CD14-positive monocyte (primary cell): Measurements from ENCODE around the gene SEMA3C. TPM values are rescaled to one million over a fixed set of nuclear protein-coding genes. Genes with fewer than 3 reads are reported as not detected.

Experiments
- DNase-seq, 3 donors: peaks; one replicate each; pipeline ENCODE4 v3.0.0-alpha.2; 2011 to 2022
- H2AFZ ChIP-seq: 2 replicates; pipeline ENCODE4 v1.6.0; 2012; ENCODE audit warnings: mild to moderate bottlenecking, low read depth, low read length, inconsistent platforms; ENCODE audit not compliant: insufficient read depth, poor library complexity, severe bottlenecking
- H3K27ac ChIP-seq, 2 donors: 1 replicate in 1 of 2; 2 replicates in 1 of 2; pipeline ENCODE4 v1.5.1; 2012 to 2013; ENCODE audit warnings: low read length in 2 of 2, control low read depth in 1 of 2, inconsistent platforms in 1 of 2, low read depth in 1 of 2, mild to moderate bottlenecking in 1 of 2
- H3K27me3 ChIP-seq, 2 donors: one replicate each; pipeline versions ENCODE4 v1.6.0 to v1.6.1; 2011 to 2013; ENCODE audit warnings: low read length in 2 of 2; ENCODE audit not compliant: control insufficient read depth in 2 of 2, insufficient read depth in 2 of 2
- H3K36me3 ChIP-seq, 2 donors: replicated peaks in 1 of 2; 1 replicate in 1 of 2; 2 replicates in 1 of 2; pipeline versions ENCODE4 v1.5.1 to v1.6.1; 2012 to 2013; ENCODE audit warnings: low read length in 2 of 2, control low read depth in 1 of 2, inconsistent platforms in 1 of 2, mild to moderate bottlenecking in 1 of 2; ENCODE audit not compliant: insufficient read depth in 2 of 2, control insufficient read depth in 1 of 2
- H3K4me1 ChIP-seq, 2 donors: 1 replicate in 1 of 2; 2 replicates in 1 of 2; pipeline versions ENCODE4 v1.5.1 to v1.6.1; 2012 to 2013; ENCODE audit warnings: low read length in 2 of 2, control low read depth in 1 of 2, inconsistent platforms in 1 of 2, mild to moderate bottlenecking in 1 of 2, moderate library complexity in 1 of 2; ENCODE audit not compliant: insufficient read depth in 2 of 2, control insufficient read depth in 1 of 2
- H3K4me2 ChIP-seq: replicated peaks from 2 replicates; pipeline ENCODE3; 2012; ENCODE audit warnings: low read length, moderate library complexity, mild to moderate bottlenecking; ENCODE audit not compliant: poor library complexity, severe bottlenecking; ENCODE audit errors: extremely low read depth
- H3K4me3 ChIP-seq, 3 experiments: fragments of 200-600 bp in 1 of 3; sonication (generic) in 1 of 3; replicated peaks in 1 of 3; 1 replicate in 2 of 3; 2 replicates in 1 of 3; pipeline ENCODE4 v1.5.1; 2011 to 2013; ENCODE audit warnings: low read length in 3 of 3, mild to moderate bottlenecking in 3 of 3, control low read depth in 2 of 3, low read depth in 2 of 3, inconsistent platforms in 1 of 3, moderate library complexity in 1 of 3
- H3K79me2 ChIP-seq: 2 replicates; pipeline ENCODE4 v1.6.0; 2012; ENCODE audit warnings: mild to moderate bottlenecking, control low read depth, inconsistent platforms, low read length, moderate library complexity; ENCODE audit not compliant: insufficient read depth
- H3K9ac ChIP-seq: 2 replicates; pipeline ENCODE4 v1.6.0; 2017; ENCODE audit warnings: low read length, mild to moderate bottlenecking; ENCODE audit not compliant: insufficient read depth, poor library complexity, severe bottlenecking
- H3K9me3 ChIP-seq, 2 donors: replicated peaks in 1 of 2; 1 replicate in 1 of 2; 2 replicates in 1 of 2; pipeline versions ENCODE4 v1.5.1 to v1.6.1; 2012 to 2013; ENCODE audit warnings: low read length in 2 of 2, control low read depth in 1 of 2; ENCODE audit not compliant: control insufficient read depth in 1 of 2, insufficient read depth in 1 of 2
- H4K20me1 ChIP-seq: 2 replicates; pipeline ENCODE4 v1.6.0; 2012; ENCODE audit warnings: mild to moderate bottlenecking, low read length, control low read depth, moderate library complexity; ENCODE audit not compliant: insufficient read depth
- H3K27ac Mint-ChIP-seq, 7 donors: one replicate each; pipeline ENCODE4 v1.8.0; 2020; ENCODE audit warnings: mild to moderate bottlenecking in 7 of 7, mixed read lengths in 7 of 7, moderate library complexity in 6 of 7, inconsistent platforms in 2 of 7
- H3K27me3 Mint-ChIP-seq, 3 donors: one replicate each; pipeline ENCODE4 v1.8.0; 2021 to 2022; ENCODE audit warnings: low read depth in 3 of 3, mild to moderate bottlenecking in 3 of 3, mixed read lengths in 3 of 3, moderate library complexity in 3 of 3, inconsistent platforms in 1 of 3
- H3K36me3 Mint-ChIP-seq, 2 donors: one replicate each; pipeline ENCODE4 v1.8.0; 2020; ENCODE audit warnings: mixed read lengths in 2 of 2, inconsistent platforms in 1 of 2, mild to moderate bottlenecking in 1 of 2
- H3K4me1 Mint-ChIP-seq: one replicate; pipeline ENCODE4 v1.8.0; 2020; ENCODE audit warnings: mild to moderate bottlenecking, mixed read lengths
- H3K4me3 Mint-ChIP-seq, 2 donors: one replicate each; pipeline ENCODE4 v1.8.0; 2020; ENCODE audit warnings: mild to moderate bottlenecking in 2 of 2, mixed read lengths in 2 of 2, moderate library complexity in 1 of 2
- H3K9me3 Mint-ChIP-seq, 7 donors: one replicate each; pipeline ENCODE4 v1.8.0; 2020 to 2022; ENCODE audit warnings: mixed read lengths in 7 of 7, mild to moderate bottlenecking in 6 of 7, moderate library complexity in 6 of 7, inconsistent platforms in 2 of 7
- CTCF ChIP-seq: fragments of 200-600 bp; IDR thresholded peaks from one replicate; pipeline ENCODE4 v1.8.0; 2022; ENCODE audit warnings: antibody characterized with exemption, mild to moderate bottlenecking
- WGBS: methylation state at CpG from one replicate; pipeline ENCODE4 v1.1.5; 2013; ENCODE audit warnings: missing lambda C conversion rate; ENCODE audit not compliant: insufficient coverage; 5-methylcytosine and 5-hydroxymethylcytosine counted together
- intact Hi-C, 2 donors: fragments of 100-400 bp; cut with micrococcal nuclease; formaldehyde crosslinking; loops; one replicate each; pipeline versions ENCODE4 v1.15.0 to v1.15.1; 2023
- polyA plus RNA-seq, 3 donors: library from polyadenylated mRNA; depleted of rRNA in 1 of 3; unstranded in 2 of 3; stranded (reverse) in 1 of 3; fragments of 300-500 nt in 2 of 3; fragments of >200 nt in 1 of 3; fragmentation: Illumina TruSeq in 2 of 3; gene quantifications; 1 replicate in 2 of 3; 2 replicates in 1 of 3; pipeline ENCODE4 v1.2.3, GENCODE V29; 2012 to 2021

Gene SEMA3C
- polyA plus RNA-seq, 3 donors = 7.2 to 14.1 (median 13.7) TPM

GRCh38 chr7:80840681-80841080 lies 78.2 kb downstream of the SEMA3C start:
- Mint-ChIP-seq H3K27ac (no peak overlapping the region), H3K27me3 (no peaks in the 10 kb centered on the region), H3K4me1 (peaks cover 24% of the 10 kb centered on the region), H3K36me3 (peaks cover 11 to 12% of the 10 kb centered on the region in 2 donors), H3K4me3 (no peak overlapping the region), H3K9me3 (peaks cover 0 to 2% (median 0%) of the 10 kb centered on the region in 7 donors)
- peaks cover 7 to 21% of the 10 kb centered on the region in 2 donors for H3K4me1 ChIP-seq
- H3K36me3 ChIP-seq = no peaks in the 10 kb centered on the region
- H3K9ac ChIP-seq = no peak overlapping the region
- H3K79me2 ChIP-seq = no peaks in the 10 kb centered on the region
- no peaks in the 10 kb centered on the region for H3K27me3 ChIP-seq
- H3K27ac ChIP-seq = no peak overlapping the region
- no peak overlapping the region for H2AFZ ChIP-seq
- WGBS = no CpG with 5 or more reads among the region's 2 CpGs
- DNase-seq = no peak
- TF ChIP-seq CTCF = no peak
- no peak overlapping the region for H3K4me3 ChIP-seq
- no peaks in the 10 kb centered on the region for H3K9me3 ChIP-seq
- H3K4me2 ChIP-seq = no peak overlapping the region
- intact Hi-C loops = no loop called here
- H4K20me1 ChIP-seq = no peaks in the 10 kb centered on the region

DNA sequence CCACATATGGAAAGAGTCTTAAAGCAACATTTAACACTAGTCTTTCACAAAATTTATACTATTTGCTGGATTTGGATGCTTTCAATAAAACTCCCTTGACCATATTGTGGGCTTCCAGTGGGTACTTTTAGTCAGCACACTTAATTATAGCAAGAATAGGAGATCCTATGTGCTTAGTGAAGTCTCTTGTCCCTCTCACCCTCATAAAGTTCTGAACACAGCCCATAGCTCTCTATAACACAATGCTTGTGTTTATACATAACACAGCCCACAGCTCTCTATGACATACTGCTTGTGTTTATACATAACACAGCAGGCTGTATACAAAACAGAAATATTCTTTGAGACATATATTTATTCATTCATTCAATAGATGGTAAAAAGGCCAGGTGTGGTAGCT lies 79.0 kb downstream of the SEMA3C start:
- TF ChIP-seq CTCF = no peak
- Histone ChIP-seq H3K27me3 (no peaks in the 10 kb centered on the region), H3K36me3 (no peaks in the 10 kb centered on the region), H3K79me2 (no peaks in the 10 kb centered on the region), H3K4me1 (peaks cover 7 to 21% of the 10 kb centered on the region in 2 donors), H4K20me1 (no peaks in the 10 kb centered on the region), H3K9me3 (no peaks in the 10 kb centered on the region), H3K27ac (no peak overlapping the region), H3K9ac (no peak overlapping the region), H3K4me2 (no peak overlapping the region), H3K4me3 (no peak overlapping the region), H2AFZ (no peak overlapping the region)
- H3K27me3 Mint-ChIP-seq = no peaks in the 10 kb centered on the region
- no peak overlapping the region for H3K4me3 Mint-ChIP-seq
- peaks cover 21% of the 10 kb centered on the region for H3K4me1 Mint-ChIP-seq
- intact Hi-C loops = no loop called here
- DNase-seq = no peak
- peaks cover 0 to 2% (median 0%) of the 10 kb centered on the region in 7 donors for H3K9me3 Mint-ChIP-seq
- H3K36me3 Mint-ChIP-seq = peaks cover 6 to 9% of the 10 kb centered on the region in 2 donors
- H3K27ac Mint-ChIP-seq = no peak overlapping the region
